CD4-positive, alpha-beta memory T cell (primary cell): ENCODE measurements around the gene XXYLT1. TPM values are rescaled to one million over a fixed set of nuclear protein-coding genes. Genes with fewer than 3 reads are reported as not detected.

Source experiments
- CTCF ChIA-PET: fragments of 350-600 bp; sonication (Branson Sonifier 250); formaldehyde crosslinking; loops from one replicate; lab custom pipeline; 2021; ENCODE audit warnings: inconsistent platforms; ENCODE audit not compliant: partially characterized antibody; lab: Charles Lee
- POLR2A ChIA-PET: fragments of 350-600 bp; sonication (Branson Sonifier 250); formaldehyde crosslinking; loops from one replicate; lab custom pipeline; 2021; ENCODE audit not compliant: partially characterized antibody; lab: Charles Lee
- DNase-seq, 5 donors: peaks; one replicate each; pipeline versions ENCODE4 v3.0.0 to v3.0.0-alpha.2; 2020 to 2022; ENCODE audit warnings: mixed read lengths in 1 of 5
- H3K27ac ChIP-seq: one replicate; pipeline ENCODE4 v1.7.0; 2013; ENCODE audit warnings: low read depth, low read length
- H3K27me3 ChIP-seq: 2 replicates; pipeline ENCODE4 v1.7.0; 2013; ENCODE audit warnings: mild to moderate bottlenecking, low read length, moderate library complexity; ENCODE audit not compliant: insufficient read depth
- H3K36me3 ChIP-seq: 2 replicates; pipeline ENCODE4 v1.7.0; 2013; ENCODE audit warnings: mild to moderate bottlenecking, low read length, moderate library complexity; ENCODE audit not compliant: insufficient read depth
- H3K4me1 ChIP-seq: 2 replicates; pipeline ENCODE4 v1.7.0; 2013; ENCODE audit warnings: mild to moderate bottlenecking, low read length, moderate library complexity; ENCODE audit not compliant: insufficient read depth
- H3K4me3 ChIP-seq, 2 donors: one replicate each; pipeline ENCODE4 v1.7.0; 2013; ENCODE audit warnings: low read length in 2 of 2, mild to moderate bottlenecking in 1 of 2
- H3K9me3 ChIP-seq, 2 donors: one replicate each; pipeline ENCODE4 v1.7.0; 2013; ENCODE audit warnings: low read length in 2 of 2, control low read depth in 1 of 2; ENCODE audit not compliant: control insufficient read depth in 1 of 2
- H3K27ac Mint-ChIP-seq, 7 donors: one replicate each; pipeline ENCODE4 v1.8.0; 2020 to 2021; ENCODE audit warnings: mixed read lengths in 7 of 7, mild to moderate bottlenecking in 6 of 7, inconsistent platforms in 3 of 7, moderate library complexity in 3 of 7
- H3K27me3 Mint-ChIP-seq, 2 donors: one replicate each; pipeline ENCODE4 v1.8.0; 2020 to 2021; ENCODE audit warnings: mixed read lengths in 2 of 2
- H3K36me3 Mint-ChIP-seq, 2 donors: one replicate each; pipeline ENCODE4 v1.8.0; 2020 to 2021; ENCODE audit warnings: mixed read lengths in 2 of 2, inconsistent platforms in 1 of 2, mild to moderate bottlenecking in 1 of 2
- H3K4me1 Mint-ChIP-seq, 4 donors: one replicate each; pipeline ENCODE4 v1.8.0; 2020 to 2021; ENCODE audit warnings: mixed read lengths in 4 of 4, mild to moderate bottlenecking in 1 of 4
- H3K4me3 Mint-ChIP-seq, 8 donors: one replicate each; pipeline ENCODE4 v1.8.0; 2020 to 2021; ENCODE audit warnings: mixed read lengths in 8 of 8, mild to moderate bottlenecking in 7 of 8, moderate library complexity in 6 of 8, inconsistent platforms in 3 of 8
- H3K9me3 Mint-ChIP-seq, 8 donors: one replicate each; pipeline ENCODE4 v1.8.0; 2020 to 2021; ENCODE audit warnings: mixed read lengths in 8 of 8, mild to moderate bottlenecking in 5 of 8, inconsistent platforms in 3 of 8, moderate library complexity in 1 of 8
- intact Hi-C: fragments of 100-400 bp; cut with micrococcal nuclease; formaldehyde crosslinking; loops from one replicate; pipeline ENCODE4 v1.15.1; 2023
- polyA plus RNA-seq, 2 donors: library from polyadenylated mRNA; unstranded; fragments of 300-500 nt; fragmentation: Illumina TruSeq; gene quantifications; one replicate each; pipeline ENCODE4 v1.2.3, GENCODE V29; 2021
- total RNA-seq, 2 experiments: library from RNA; stranded (reverse); gene quantifications; one replicate each; pipeline ENCODE4 v1.2.3, GENCODE V29; 2021

Gene XXYLT1
- total and polyA plus RNA-seq, 4 experiments from 2014 or later: 3.9 to 6.3 (median 4.3) TPM

- H3K9me3 Mint-ChIP-seq: no peaks in the 10 kb centered on the region
- no peaks in the 10 kb centered on the region for H3K36me3 Mint-ChIP-seq
- H3K27ac Mint-ChIP-seq: no peak overlapping the region
- Histone ChIP-seq H3K36me3 (no peaks in the 10 kb centered on the region), H3K27me3 (no peaks in the 10 kb centered on the region), H3K4me1 (no peaks in the 10 kb centered on the region), H3K27ac (no peak overlapping the region), H3K4me3 (no peak overlapping the region), H3K9me3 (no peaks in the 10 kb centered on the region)
- ChIA-PET CTCF (no interaction called here), POLR2A (no interaction called here)
- DNase-seq: no peak
- H3K4me1 Mint-ChIP-seq: no peaks in the 10 kb centered on the region
- H3K4me3 Mint-ChIP-seq: no peak overlapping the region
- peaks cover 3 to 9% of the 10 kb centered on the region in 2 donors for H3K27me3 Mint-ChIP-seq
- intact Hi-C loops: no loop called here
These were observed 236.4 kb downstream of the XXYLT1 start for GRCh38 chr3:195034541-195034940.

GRCh38 chr3:195034101-195034500, 236.9 kb downstream of the XXYLT1 start:
- Mint-ChIP-seq H3K36me3 (no peaks in the 10 kb centered on the region), H3K9me3 (no peaks in the 10 kb centered on the region), H3K27me3 (peaks cover 2 to 5% of the 10 kb centered on the region in 2 donors), H3K4me3 (no peak overlapping the region), H3K4me1 (no peaks in the 10 kb centered on the region), H3K27ac (no peak overlapping the region)
- intact Hi-C loops: no loop called here
- Histone ChIP-seq H3K9me3 (no peaks in the 10 kb centered on the region), H3K4me3 (no peak overlapping the region), H3K27ac (no peak overlapping the region), H3K4me1 (no peaks in the 10 kb centered on the region), H3K27me3 (no peaks in the 10 kb centered on the region), H3K36me3 (no peaks in the 10 kb centered on the region)
- POLR2A ChIA-PET: no interaction called here
- CTCF ChIA-PET: no interaction called here
- DNase-seq: no peak

GRCh38 chr3:195033531-195034091, 237.3 kb downstream of the XXYLT1 start:
- Mint-ChIP-seq H3K4me1 (no peaks in the 10 kb centered on the region), H3K4me3 (no peak overlapping the region), H3K27ac (no peak overlapping the region), H3K9me3 (no peaks in the 10 kb centered on the region), H3K36me3 (no peaks in the 10 kb centered on the region), H3K27me3 (peaks cover 2 to 5% of the 10 kb centered on the region in 2 donors)
- no peaks in the 10 kb centered on the region for H3K36me3 ChIP-seq
- ChIA-PET POLR2A (no interaction called here), CTCF (no interaction called here)
- H3K4me1 ChIP-seq: no peaks in the 10 kb centered on the region
- H3K27me3 ChIP-seq: no peaks in the 10 kb centered on the region
- H3K9me3 ChIP-seq: no peaks in the 10 kb centered on the region
- no peak for DNase-seq
- H3K27ac ChIP-seq: no peak overlapping the region
- no peak overlapping the region for H3K4me3 ChIP-seq
- intact Hi-C loops: no loop called here

GRCh38 chr3:195032955-195033354, 238.0 kb downstream of the XXYLT1 start:
- Histone ChIP-seq H3K9me3 (no peaks in the 10 kb centered on the region), H3K4me1 (no peaks in the 10 kb centered on the region), H3K27ac (no peak overlapping the region), H3K27me3 (no peaks in the 10 kb centered on the region), H3K36me3 (no peaks in the 10 kb centered on the region), H3K4me3 (no peak overlapping the region)
- ChIA-PET CTCF (no interaction called here), POLR2A (no interaction called here)
- DNase-seq: no peak
- no peak overlapping the region for H3K27ac Mint-ChIP-seq
- H3K4me1 Mint-ChIP-seq: no peaks in the 10 kb centered on the region
- H3K27me3 Mint-ChIP-seq: peaks cover 2 to 5% of the 10 kb centered on the region in 2 donors
- H3K36me3 Mint-ChIP-seq: no peaks in the 10 kb centered on the region
- H3K9me3 Mint-ChIP-seq: no peaks in the 10 kb centered on the region
- no peak overlapping the region for H3K4me3 Mint-ChIP-seq
- intact Hi-C loops: no loop called here

- no peak for DNase-seq
- H3K4me3 Mint-ChIP-seq: no peak overlapping the region
- Histone ChIP-seq H3K36me3 (no peaks in the 10 kb centered on the region), H3K27me3 (no peaks in the 10 kb centered on the region), H3K4me3 (no peak overlapping the region), H3K27ac (no peak overlapping the region), H3K4me1 (no peaks in the 10 kb centered on the region), H3K9me3 (no peaks in the 10 kb centered on the region)
- intact Hi-C loops: no loop called here
- H3K27ac Mint-ChIP-seq: no peak overlapping the region
- POLR2A ChIA-PET: no interaction called here
- H3K9me3 Mint-ChIP-seq: no peaks in the 10 kb centered on the region
- peaks cover 2 to 5% of the 10 kb centered on the region in 2 donors for H3K27me3 Mint-ChIP-seq
- H3K36me3 Mint-ChIP-seq: no peaks in the 10 kb centered on the region
- no peaks in the 10 kb centered on the region for H3K4me1 Mint-ChIP-seq
- CTCF ChIA-PET: no interaction called here
These were observed 238.7 kb downstream of the XXYLT1 start for GRCh38 chr3:195032106-195032759.

GRCh38 chr3:195031574-195032003, 239.4 kb downstream of the XXYLT1 start:
- intact Hi-C loops: no loop called here
- CTCF ChIA-PET: no interaction called here
- no peaks in the 10 kb centered on the region for H3K9me3 Mint-ChIP-seq

GRCh38 chr3:195030791-195031321, 240.1 kb downstream of the XXYLT1 start:
- H3K4me1 Mint-ChIP-seq: no peaks in the 10 kb centered on the region
- Histone ChIP-seq H3K4me3 (no peak overlapping the region), H3K36me3 (no peaks in the 10 kb centered on the region), H3K4me1 (no peaks in the 10 kb centered on the region), H3K27me3 (no peaks in the 10 kb centered on the region), H3K27ac (no peak overlapping the region), H3K9me3 (no peaks in the 10 kb centered on the region)
- no peaks in the 10 kb centered on the region for H3K9me3 Mint-ChIP-seq
- intact Hi-C loops: no loop called here
- H3K4me3 Mint-ChIP-seq: no peak overlapping the region
- ChIA-PET POLR2A (no interaction called here), CTCF (no interaction called here)
- H3K27ac Mint-ChIP-seq: no peak overlapping the region
- DNase-seq: no peak
- no peaks in the 10 kb centered on the region for H3K36me3 Mint-ChIP-seq
- peaks cover 2 to 5% of the 10 kb centered on the region in 2 donors for H3K27me3 Mint-ChIP-seq

More at GRCh38 chr3:195031574-195032003, 239.4 kb downstream of the XXYLT1 start:
- no peak for DNase-seq
- Histone ChIP-seq H3K36me3 (no peaks in the 10 kb centered on the region), H3K27ac (no peak overlapping the region), H3K9me3 (no peaks in the 10 kb centered on the region), H3K27me3 (no peaks in the 10 kb centered on the region), H3K4me3 (no peak overlapping the region), H3K4me1 (no peaks in the 10 kb centered on the region)
- H3K27ac Mint-ChIP-seq: no peak overlapping the region
- no peak overlapping the region for H3K4me3 Mint-ChIP-seq
- H3K36me3 Mint-ChIP-seq: no peaks in the 10 kb centered on the region
- POLR2A ChIA-PET: no interaction called here
- H3K4me1 Mint-ChIP-seq: no peaks in the 10 kb centered on the region
- peaks cover 2 to 5% of the 10 kb centered on the region in 2 donors for H3K27me3 Mint-ChIP-seq
